Fibroblast of pulmonary artery (primary cell): ENCODE measurements around the gene SPATS2.

Experiments
- DNase-seq: peaks from one replicate; pipeline ENCODE4 v3.0.0-alpha.2; 2010; ENCODE audit warnings: low read depth
- H3K4me3 ChIP-seq: replicated peaks from 2 replicates; pipeline ENCODE4 v1.5.1; 2011; ENCODE audit warnings: low read depth, mild to moderate bottlenecking, control low read depth, low read length, moderate library complexity
- TF ChIP-seq, protein P1 (sequence below): IDR thresholded peaks from 2 replicates; pipeline ENCODE4 v1.5.1; 2011; ENCODE audit warnings: mild to moderate bottlenecking, control low read depth, low read length, inconsistent platforms; ENCODE audit errors: missing control alignments

SPATS2 gene

DNA sequence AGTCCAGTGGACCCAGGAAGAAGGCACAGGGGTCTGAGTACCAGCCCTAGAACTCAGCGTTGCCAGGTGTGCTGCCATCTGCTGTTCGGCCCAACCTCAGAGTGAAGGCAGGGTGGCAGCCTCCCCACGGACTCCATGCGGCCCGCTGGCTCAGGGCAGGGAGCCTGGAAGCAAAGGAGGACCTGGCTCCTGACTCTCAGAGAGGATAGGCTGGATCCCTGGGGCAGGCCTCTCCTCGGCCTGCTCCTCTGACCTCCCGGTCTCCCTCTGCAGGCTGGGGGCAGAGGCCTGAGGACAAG is 190.6 kb downstream of the SPATS2 start:
- no peak for DNase-seq
- no peak overlapping the region for H3K4me3 ChIP-seq
- TF ChIP-seq, protein P1, sequence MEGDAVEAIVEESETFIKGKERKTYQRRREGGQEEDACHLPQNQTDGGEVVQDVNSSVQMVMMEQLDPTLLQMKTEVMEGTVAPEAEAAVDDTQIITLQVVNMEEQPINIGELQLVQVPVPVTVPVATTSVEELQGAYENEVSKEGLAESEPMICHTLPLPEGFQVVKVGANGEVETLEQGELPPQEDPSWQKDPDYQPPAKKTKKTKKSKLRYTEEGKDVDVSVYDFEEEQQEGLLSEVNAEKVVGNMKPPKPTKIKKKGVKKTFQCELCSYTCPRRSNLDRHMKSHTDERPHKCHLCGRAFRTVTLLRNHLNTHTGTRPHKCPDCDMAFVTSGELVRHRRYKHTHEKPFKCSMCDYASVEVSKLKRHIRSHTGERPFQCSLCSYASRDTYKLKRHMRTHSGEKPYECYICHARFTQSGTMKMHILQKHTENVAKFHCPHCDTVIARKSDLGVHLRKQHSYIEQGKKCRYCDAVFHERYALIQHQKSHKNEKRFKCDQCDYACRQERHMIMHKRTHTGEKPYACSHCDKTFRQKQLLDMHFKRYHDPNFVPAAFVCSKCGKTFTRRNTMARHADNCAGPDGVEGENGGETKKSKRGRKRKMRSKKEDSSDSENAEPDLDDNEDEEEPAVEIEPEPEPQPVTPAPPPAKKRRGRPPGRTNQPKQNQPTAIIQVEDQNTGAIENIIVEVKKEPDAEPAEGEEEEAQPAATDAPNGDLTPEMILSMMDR, result no peak

- H3K4me3 ChIP-seq, result no peak overlapping the region
- DNase-seq, result no peak
- TF ChIP-seq, protein P1, result no peak
Observed at GRCh38 chr12:49558526-49558925, 191.3 kb downstream of the SPATS2 start.

DNA sequence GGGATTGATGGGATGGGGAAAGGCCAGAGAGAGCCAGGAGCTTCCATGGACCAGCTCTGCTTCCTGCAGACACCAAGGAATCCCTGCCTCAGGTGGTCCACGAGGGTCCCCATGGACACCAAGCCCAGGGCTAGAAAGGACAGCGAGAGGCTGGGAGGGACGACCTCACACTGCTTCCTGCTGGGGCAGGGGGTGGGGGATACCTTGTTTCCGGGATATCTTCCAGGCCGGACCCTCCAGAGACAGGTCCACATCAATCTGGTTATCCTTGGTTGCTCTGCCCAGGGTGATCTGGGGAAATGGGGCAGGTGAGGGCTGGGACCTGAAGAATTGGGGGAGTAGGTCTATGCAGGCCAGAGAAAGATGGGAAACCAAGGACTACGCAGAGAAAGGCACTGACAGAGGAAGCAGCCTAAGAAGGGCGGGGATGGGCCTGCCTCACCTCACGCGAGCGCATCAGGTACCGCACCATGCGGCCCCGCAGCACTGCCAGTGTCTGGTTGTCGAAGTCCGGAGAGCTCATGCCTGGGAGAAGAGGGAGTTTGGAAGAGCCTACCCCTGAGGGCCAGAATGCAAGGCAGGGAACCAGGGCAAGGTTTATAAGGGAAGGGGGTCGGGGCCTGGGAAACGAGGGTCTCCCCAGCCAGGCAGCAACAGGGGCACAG is 191.9 kb downstream of the SPATS2 start:
- TF ChIP-seq, protein P1, result no peak
- no peak overlapping the region for H3K4me3 ChIP-seq
- no peak for DNase-seq

- no peak for DNase-seq
Observed at GRCh38 chr12:49560695-49561094, 193.4 kb downstream of the SPATS2 start.

DNA sequence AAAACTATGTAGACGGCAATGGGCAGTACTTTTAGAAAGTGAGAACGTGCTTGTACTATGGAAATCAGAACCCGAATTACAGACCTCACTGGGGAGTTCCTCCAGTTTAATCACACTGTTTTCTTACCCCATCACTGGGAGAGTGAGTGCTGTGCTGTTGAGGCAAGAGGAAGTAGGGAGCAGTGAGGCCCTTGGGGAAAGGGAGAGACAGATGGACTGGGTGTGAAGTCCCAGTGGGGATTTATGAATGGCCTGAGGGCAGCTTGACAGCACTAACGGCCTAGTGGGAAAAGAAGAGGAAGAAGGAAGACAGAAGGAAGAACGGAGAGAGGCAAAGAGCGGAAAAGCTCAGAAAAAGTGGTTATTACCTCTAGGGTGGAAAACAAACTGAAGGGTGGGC is 195.0 kb downstream of the SPATS2 start:
- no peak overlapping the region for H3K4me3 ChIP-seq
- TF ChIP-seq, protein P1, result no peak
- no peak for DNase-seq

More at GRCh38 chr12:49560695-49561094, 193.4 kb downstream of the SPATS2 start:
- H3K4me3 ChIP-seq, result no peak overlapping the region
- TF ChIP-seq, protein P1, result no peak

- TF ChIP-seq, protein P1, result no peak
- H3K4me3 ChIP-seq, result no peak overlapping the region
Observed at GRCh38 chr12:49562831-49563230, 195.6 kb downstream of the SPATS2 start.

More at GRCh38 chr12:49562831-49563230, 195.6 kb downstream of the SPATS2 start:
- DNase-seq, result no peak
